DOHH2 (cell line): ENCODE data around the gene CFAP53.

Source experiments
- EZH2phosphoT487 ChIP-seq: fragments of 200-600 bp; sonication (generic); IDR thresholded peaks from 2 replicates; pipeline ENCODE4 v1.6.1; 2017; ENCODE audit warnings: borderline replicate concordance, mild to moderate bottlenecking, antibody characterized with exemption, low read length, moderate library complexity, mixed read lengths
- TF ChIP-seq, protein P1 (sequence below): fragments of 200-600 bp; sonication (generic); IDR thresholded peaks from one replicate; pipeline ENCODE4 v1.5.1; 2014; ENCODE audit warnings: antibody characterized with exemption, mild to moderate bottlenecking, low read depth, low read length; ENCODE audit not compliant: poor library complexity, severe bottlenecking

DNA sequence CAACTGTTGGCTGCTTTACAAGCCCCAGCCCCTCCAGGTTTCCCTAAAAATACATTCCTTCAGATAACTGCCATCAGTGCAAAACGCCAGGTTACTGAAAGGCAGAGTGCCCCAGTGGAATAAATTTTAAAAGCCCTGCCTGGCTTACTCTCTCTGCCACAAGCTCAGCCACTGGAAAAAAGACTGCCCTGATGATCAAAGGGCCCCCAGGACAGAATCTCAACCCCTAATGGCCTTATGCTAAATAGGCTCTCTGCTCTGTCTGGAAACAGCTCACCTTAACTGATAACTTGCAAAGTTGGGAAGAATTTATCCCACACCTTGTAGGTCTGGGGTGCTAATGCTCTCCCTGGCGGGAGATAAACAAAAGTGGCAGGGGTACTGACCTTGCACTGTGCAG lies 33.9 kb downstream of the CFAP53 start:
- TF ChIP-seq, protein P1, sequence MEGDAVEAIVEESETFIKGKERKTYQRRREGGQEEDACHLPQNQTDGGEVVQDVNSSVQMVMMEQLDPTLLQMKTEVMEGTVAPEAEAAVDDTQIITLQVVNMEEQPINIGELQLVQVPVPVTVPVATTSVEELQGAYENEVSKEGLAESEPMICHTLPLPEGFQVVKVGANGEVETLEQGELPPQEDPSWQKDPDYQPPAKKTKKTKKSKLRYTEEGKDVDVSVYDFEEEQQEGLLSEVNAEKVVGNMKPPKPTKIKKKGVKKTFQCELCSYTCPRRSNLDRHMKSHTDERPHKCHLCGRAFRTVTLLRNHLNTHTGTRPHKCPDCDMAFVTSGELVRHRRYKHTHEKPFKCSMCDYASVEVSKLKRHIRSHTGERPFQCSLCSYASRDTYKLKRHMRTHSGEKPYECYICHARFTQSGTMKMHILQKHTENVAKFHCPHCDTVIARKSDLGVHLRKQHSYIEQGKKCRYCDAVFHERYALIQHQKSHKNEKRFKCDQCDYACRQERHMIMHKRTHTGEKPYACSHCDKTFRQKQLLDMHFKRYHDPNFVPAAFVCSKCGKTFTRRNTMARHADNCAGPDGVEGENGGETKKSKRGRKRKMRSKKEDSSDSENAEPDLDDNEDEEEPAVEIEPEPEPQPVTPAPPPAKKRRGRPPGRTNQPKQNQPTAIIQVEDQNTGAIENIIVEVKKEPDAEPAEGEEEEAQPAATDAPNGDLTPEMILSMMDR = no peak
- no peak for TF ChIP-seq EZH2phosphoT487
